CD4-positive, alpha-beta T cell treated with Interleukin-6 for 4 hours (primary cell): ENCODE data around the gene CYP1A2.
"Not testable (repeated sequence)": the region's sequence is repeated elsewhere in the genome, so short reads cannot be mapped to it uniquely, and the experiment has no call there.

ENCODE experiments used
- DNase-seq: peaks from one replicate; pipeline ENCODE4 v3.0.0-alpha.2; 2020; ENCODE audit warnings: mixed read lengths

CYP1A2 gene

GRCh38 chr15:74777769-74778598 lies 29.3 kb downstream of the CYP1A2 start:
- no peak for DNase-seq

GRCh38 chr15:74778599-74778970 lies 29.9 kb downstream of the CYP1A2 start:
- DNase-seq = no peak

- no peak for DNase-seq
Observed at GRCh38 chr15:74779162-74779648, 30.6 kb downstream of the CYP1A2 start.

- peak; percentile 72 for DNase-seq
Observed at GRCh38 chr15:74780523-74781430, 32.1 kb downstream of the CYP1A2 start.

- peak; percentile 84 for DNase-seq
Observed at GRCh38 chr15:74781431-74782258, 33.0 kb downstream of the CYP1A2 start, which contains the start of gene CSK. Gene CSK (plus strand): TSS chr15:74782080. CDS start chr15:74798298, 16,218 bp downstream.

- DNase-seq = peak; percentile 81
Observed at GRCh38 chr15:74782259-74783071, 33.8 kb downstream of the CYP1A2 start.

- peak; percentile 51 for DNase-seq
Observed at GRCh38 chr15:74783072-74783807, 34.6 kb downstream of the CYP1A2 start.

GRCh38 chr15:74783808-74784175 lies 35.1 kb downstream of the CYP1A2 start:
- DNase-seq = no peak

- no peak for DNase-seq
Observed at GRCh38 chr15:74784426-74785193, 36.0 kb downstream of the CYP1A2 start.

- DNase-seq = peak; percentile 55
Observed at GRCh38 chr15:74785194-74786032, 36.8 kb downstream of the CYP1A2 start.

- DNase-seq = not testable (repeated sequence)
Observed at GRCh38 chr15:74786081-74786480, 37.4 kb downstream of the CYP1A2 start.

- no peak for DNase-seq
Observed at GRCh38 chr15:74786551-74787165, 38.0 kb downstream of the CYP1A2 start.

- peak; percentile 88 for DNase-seq
Observed at GRCh38 chr15:74787251-74788041, 38.8 kb downstream of the CYP1A2 start.

- DNase-seq = no peak
Observed at GRCh38 chr15:74788042-74788682, 39.5 kb downstream of the CYP1A2 start.

- peak; percentile 71 for DNase-seq
Observed at GRCh38 chr15:74788683-74789151, 40.1 kb downstream of the CYP1A2 start.

- DNase-seq = peak; percentile 59
Observed at GRCh38 chr15:74789171-74789631, 40.6 kb downstream of the CYP1A2 start.

GRCh38 chr15:74789741-74790079 lies 41.1 kb downstream of the CYP1A2 start:
- no peak for DNase-seq
